ENCODE measurements around the gene ATP5IF1.

- TF ChIP-seq REST (IDR thresholded peaks at IDR 0.05; ENCODE audit: low read depth) (no peak), POLR2A (IDR thresholded peaks at IDR 0.05; ENCODE audit: borderline replicate concordance, extremely low read depth, insufficient read depth, insufficient read length) (no peak), CTCF (IDR thresholded peaks at IDR 0.05 in 2 of 3, conservative IDR thresholded peaks at IDR 0.05 in 1 of 3; ENCODE audit: borderline replicate concordance in 1 of 3, insufficient read depth in 1 of 3, low read depth in 2 of 3, low read length in 2 of 3) (no peak), POLR2AphosphoS5 (IDR thresholded peaks at IDR 0.05; ENCODE audit: low read depth, low read length) (no peak), ZNF274 (IDR thresholded peaks at IDR 0.05; ENCODE audit: low read depth, low read length) (no peak), ATF3 (IDR thresholded peaks at IDR 0.05) (no peak), MAX (IDR thresholded peaks at IDR 0.05) (no peak)
Measured at GRCh38 chr1:28258628-28259251, 22.8 kb downstream of the ATP5IF1 start.
